Measurements from ENCODE around the gene OR13A1. TPM values are rescaled to one million over a fixed set of nuclear protein-coding genes. Genes with fewer than 3 reads are reported as not detected.
"Not testable (repeated sequence)": the region's sequence is repeated elsewhere in the genome, so short reads cannot be mapped to it uniquely, and the experiment has no call there.

Gene OR13A1
- total RNA-seq, 6 experiments from 2014 or later = not detected

GRCh38 chr10:45308707-45309106, 6.7 kb downstream of the OR13A1 start:
- H3K9me3 Mint-ChIP-seq = no peaks in the 10 kb centered on the region
- H3K27ac Mint-ChIP-seq = no peak overlapping the region
- peaks cover 3% of the 10 kb centered on the region for H3K27me3 Mint-ChIP-seq (ENCODE audit: insufficient read depth)
- no peak for DNase-seq
- H3K4me1 Mint-ChIP-seq (ENCODE audit: low read depth) = no peaks in the 10 kb centered on the region
- H3K36me3 Mint-ChIP-seq (ENCODE audit: low read depth) = no peaks in the 10 kb centered on the region
- no peak overlapping the region for H3K4me3 Mint-ChIP-seq
- TF ChIP-seq CTCF (IDR thresholded peaks at IDR 0.05) = 0 out of 2 replicates have a peak, but pooled peaks have one; percentile 9

- no peak for TF ChIP-seq CTCF (IDR thresholded peaks at IDR 0.05)
- H3K9me3 Mint-ChIP-seq = no peaks in the 10 kb centered on the region
- no peak for DNase-seq
- H3K36me3 Mint-ChIP-seq (ENCODE audit: low read depth) = no peaks in the 10 kb centered on the region
- H3K4me3 Mint-ChIP-seq = no peak overlapping the region
- H3K27me3 Mint-ChIP-seq (ENCODE audit: insufficient read depth) = peaks cover 6% of the 10 kb centered on the region
- no peaks in the 10 kb centered on the region for H3K4me1 Mint-ChIP-seq (ENCODE audit: low read depth)
- H3K27ac Mint-ChIP-seq = no peak overlapping the region
Measured at GRCh38 chr10:45302573-45302972, 12.8 kb downstream of the OR13A1 start.

GRCh38 chr10:45298341-45298955, 17.0 kb downstream of the OR13A1 start:
- H3K36me3 Mint-ChIP-seq (ENCODE audit: low read depth); H3K27ac Mint-ChIP-seq; H3K27me3 Mint-ChIP-seq (ENCODE audit: insufficient read depth); DNase-seq; H3K9me3 Mint-ChIP-seq; H3K4me1 Mint-ChIP-seq (ENCODE audit: low read depth): not testable (repeated sequence)
- H3K4me3 Mint-ChIP-seq = peak overlapping the region; percentile 62

- no peak overlapping the region for H3K4me3 Mint-ChIP-seq
- H3K27me3 Mint-ChIP-seq (ENCODE audit: insufficient read depth) = peaks cover 5% of the 10 kb centered on the region
- TF ChIP-seq CTCF (IDR thresholded peaks at IDR 0.05) = no peak
- H3K27ac Mint-ChIP-seq = no peak overlapping the region
- no peaks in the 10 kb centered on the region for H3K36me3 Mint-ChIP-seq (ENCODE audit: low read depth)
- no peak for DNase-seq
- H3K9me3 Mint-ChIP-seq = no peaks in the 10 kb centered on the region
- no peaks in the 10 kb centered on the region for H3K4me1 Mint-ChIP-seq (ENCODE audit: low read depth)
Measured at GRCh38 chr10:45294681-45295080, 20.7 kb downstream of the OR13A1 start.

- H3K4me1 Mint-ChIP-seq (ENCODE audit: low read depth) = no peaks in the 10 kb centered on the region
- H3K27me3 Mint-ChIP-seq (ENCODE audit: insufficient read depth) = peaks cover 9% of the 10 kb centered on the region; the same call in 1 of the 2 replicates
- no peaks in the 10 kb centered on the region for H3K36me3 Mint-ChIP-seq (ENCODE audit: low read depth)
- no peak for TF ChIP-seq CTCF (IDR thresholded peaks at IDR 0.05)
- no peak for DNase-seq
- no peak overlapping the region for H3K27ac Mint-ChIP-seq
- no peak overlapping the region for H3K4me3 Mint-ChIP-seq
- peaks cover 3% of the 10 kb centered on the region; the same call in 1 of the 2 replicates for H3K9me3 Mint-ChIP-seq
Measured at GRCh38 chr10:45286980-45287379, 28.4 kb downstream of the OR13A1 start.

GRCh38 chr10:45282061-45282460, 33.3 kb downstream of the OR13A1 start:
- H3K27me3 Mint-ChIP-seq (ENCODE audit: insufficient read depth) = peaks cover 24% of the 10 kb centered on the region
- peaks cover 3% of the 10 kb centered on the region; the same call in 1 of the 2 replicates for H3K9me3 Mint-ChIP-seq
- H3K4me1 Mint-ChIP-seq (ENCODE audit: low read depth) = no peaks in the 10 kb centered on the region
- H3K27ac Mint-ChIP-seq = no peak overlapping the region
- H3K36me3 Mint-ChIP-seq (ENCODE audit: low read depth) = no peaks in the 10 kb centered on the region
- H3K4me3 Mint-ChIP-seq = no peak overlapping the region
- TF ChIP-seq CTCF (IDR thresholded peaks at IDR 0.05) = no peak
- DNase-seq = no peak

All from HFFc6 (cell line).